GM18526 (cell line): Measurements from ENCODE around the gene FAM120B.

Experiments used
- POLR2A ChIP-seq: IDR thresholded peaks from 3 replicates; pipeline ENCODE4 v1.6.1; 2011; ENCODE audit not compliant: insufficient read length; ENCODE audit errors: extremely low read depth

Gene FAM120B

DNA sequence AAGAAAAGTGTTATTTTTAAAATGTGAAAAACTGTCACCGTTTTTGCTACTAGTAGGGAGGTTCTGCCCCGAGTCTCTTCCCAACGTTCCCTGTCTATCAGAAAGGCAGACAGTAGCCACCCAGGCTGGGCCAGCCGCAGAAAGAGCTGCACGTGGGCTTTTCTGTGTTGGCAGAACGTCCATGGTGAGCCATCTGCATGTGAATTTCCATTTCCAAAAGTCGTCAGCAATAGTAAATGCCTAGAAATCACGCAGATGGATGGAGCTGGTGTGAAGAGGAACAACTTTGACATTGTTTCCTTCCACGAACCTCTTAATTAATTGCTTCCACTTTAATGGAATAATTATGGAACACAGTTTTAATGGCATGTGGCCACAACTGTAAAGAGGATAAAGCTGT lies 97.5 kb downstream of the FAM120B start:
- TF ChIP-seq POLR2A: no peak

DNA sequence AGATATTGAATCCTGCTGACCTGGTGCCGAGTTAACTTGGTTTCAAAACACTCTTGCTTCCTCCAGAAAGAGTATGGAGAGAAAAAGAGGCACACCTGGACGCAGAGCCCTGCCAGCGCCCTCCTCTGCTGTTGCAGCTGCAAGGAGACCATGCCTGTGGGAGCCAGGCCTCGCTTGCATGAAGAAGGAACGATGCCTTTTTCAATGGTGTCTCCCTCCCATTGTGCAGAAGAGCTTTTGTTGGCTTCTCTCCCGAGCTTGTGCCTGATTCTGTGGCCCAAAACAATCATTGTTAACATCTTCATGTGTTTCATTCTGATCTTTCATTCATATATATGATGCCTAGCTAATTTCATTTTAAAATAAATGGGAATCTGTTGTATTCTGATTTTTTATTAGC lies 98.1 kb downstream of the FAM120B start:
- TF ChIP-seq POLR2A: no peak

DNA sequence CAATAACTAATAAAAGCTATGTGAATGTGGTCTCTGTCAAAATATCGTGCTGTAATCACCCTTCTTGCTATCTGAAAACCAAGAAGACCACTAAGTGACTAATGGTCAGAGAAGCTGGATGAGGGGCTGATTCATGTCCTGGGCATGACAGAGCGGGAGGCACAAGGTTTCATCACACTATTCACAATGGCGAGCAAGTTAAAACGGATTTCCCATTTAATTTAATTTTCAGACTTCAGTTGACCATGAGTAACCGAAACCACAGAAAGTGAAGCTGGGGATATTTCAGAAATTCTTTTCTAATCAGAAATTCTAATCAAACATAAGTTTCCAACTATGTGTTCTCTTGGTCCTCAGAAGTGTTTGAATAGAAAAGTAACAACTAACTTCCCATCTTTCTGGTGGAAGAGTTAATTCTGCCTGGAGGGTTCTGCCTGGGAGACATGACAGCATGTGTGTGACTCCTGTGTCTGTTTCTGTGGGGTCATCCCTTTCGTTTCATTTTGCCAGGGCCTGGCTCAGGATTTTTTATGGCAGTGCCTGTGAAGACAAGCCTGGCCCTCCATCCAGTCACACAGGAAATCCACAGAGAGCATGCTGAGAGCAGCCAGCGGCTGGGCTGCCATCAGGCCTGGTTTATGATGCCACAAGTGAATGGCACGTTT lies 98.9 kb downstream of the FAM120B start:
- no peak for TF ChIP-seq POLR2A

DNA sequence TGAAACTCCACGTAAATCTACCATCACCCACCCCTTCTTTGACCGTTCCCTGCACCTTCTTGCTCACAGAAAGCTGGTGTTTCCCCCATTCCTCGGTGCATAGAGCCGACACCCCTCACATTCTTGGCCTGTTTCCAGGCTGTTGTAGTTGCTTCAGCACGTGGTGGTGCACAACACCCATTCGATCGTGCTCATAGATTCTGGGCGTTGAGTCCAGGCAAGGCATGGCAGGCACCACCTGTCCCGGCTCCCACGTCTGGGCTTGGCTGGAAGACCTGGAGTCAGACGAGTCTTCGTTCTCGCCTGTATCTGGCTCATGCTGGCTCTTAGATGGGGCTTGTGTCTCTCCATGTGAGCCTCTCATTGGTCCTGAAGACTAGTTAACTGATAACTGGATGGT lies 100.6 kb downstream of the FAM120B start:
- TF ChIP-seq POLR2A: no peak

DNA sequence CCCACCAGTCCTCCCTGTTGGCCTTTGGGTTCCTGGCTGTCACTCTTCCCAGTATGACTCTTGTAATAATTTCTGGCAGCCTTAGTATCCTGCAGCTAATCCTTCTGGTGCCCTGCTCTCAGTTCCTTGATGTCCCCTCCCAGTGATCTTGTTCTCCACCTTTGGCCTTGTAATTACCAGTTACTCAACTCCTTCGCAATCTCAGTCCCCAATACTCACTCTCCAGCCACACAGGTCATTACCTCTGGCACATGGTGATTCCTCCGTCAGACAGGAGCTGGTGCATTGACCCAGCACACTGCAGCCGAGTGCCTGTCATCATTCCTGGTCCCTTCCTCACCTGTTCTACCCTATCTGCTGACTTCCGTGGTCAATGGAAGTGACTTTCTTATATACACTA lies 101.4 kb downstream of the FAM120B start:
- no peak for TF ChIP-seq POLR2A

GRCh38 chr6:170410241-170410640 lies 103.7 kb downstream of the FAM120B start:
- no peak for TF ChIP-seq POLR2A

- no peak for TF ChIP-seq POLR2A
These were observed 108.8 kb downstream of the FAM120B start for GRCh38 chr6:170415318-170415717.

DNA sequence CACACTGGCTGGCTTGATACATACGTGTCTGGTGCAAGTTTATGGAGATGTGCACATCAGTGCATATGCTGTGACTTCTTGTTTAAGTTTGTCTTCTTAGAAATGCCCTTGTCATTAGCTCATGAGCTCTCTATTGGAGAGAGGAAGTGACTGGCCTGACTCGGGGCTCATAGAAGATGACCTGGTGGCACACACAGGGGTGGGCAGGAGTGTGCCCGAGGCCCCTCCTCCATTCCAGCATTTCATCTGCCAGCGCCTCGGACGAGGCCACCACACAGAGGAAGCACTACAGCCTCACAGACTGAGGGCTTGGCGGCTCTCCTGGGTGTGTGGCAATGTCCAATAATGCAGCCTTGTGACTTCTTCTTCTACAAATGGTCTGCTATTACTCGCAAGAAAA lies 109.7 kb downstream of the FAM120B start:
- TF ChIP-seq POLR2A: no peak

DNA sequence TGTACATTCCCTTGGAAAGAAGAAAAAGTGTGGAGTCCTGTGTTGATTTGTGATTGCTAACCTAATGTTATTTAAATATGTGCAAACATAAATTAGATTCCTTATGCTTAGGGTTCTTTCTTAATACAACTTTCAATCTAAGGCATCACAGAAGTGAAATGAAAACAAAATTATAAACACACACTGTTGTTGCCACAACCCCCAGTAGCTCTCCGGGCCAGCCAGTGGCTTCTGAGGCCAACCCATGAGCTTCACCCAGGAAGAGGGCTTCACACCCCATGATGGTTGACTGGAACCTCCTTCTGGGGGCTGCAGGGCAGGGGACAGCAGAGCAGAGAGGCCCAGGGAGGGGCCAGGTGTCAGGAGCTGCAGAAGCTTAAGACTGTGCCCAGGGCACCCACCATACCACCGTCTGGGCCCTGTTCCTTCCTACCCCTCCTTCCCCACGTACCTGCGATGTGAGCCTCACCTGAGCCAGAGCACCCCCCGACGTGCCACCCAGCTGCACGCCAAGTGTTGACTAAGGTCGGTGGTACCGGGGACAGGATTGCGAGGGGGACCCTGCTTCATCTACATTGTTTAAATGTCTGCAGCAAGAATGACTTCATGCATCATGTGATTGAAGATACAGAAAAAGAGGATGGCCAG lies 110.5 kb downstream of the FAM120B start:
- no peak for TF ChIP-seq POLR2A

DNA sequence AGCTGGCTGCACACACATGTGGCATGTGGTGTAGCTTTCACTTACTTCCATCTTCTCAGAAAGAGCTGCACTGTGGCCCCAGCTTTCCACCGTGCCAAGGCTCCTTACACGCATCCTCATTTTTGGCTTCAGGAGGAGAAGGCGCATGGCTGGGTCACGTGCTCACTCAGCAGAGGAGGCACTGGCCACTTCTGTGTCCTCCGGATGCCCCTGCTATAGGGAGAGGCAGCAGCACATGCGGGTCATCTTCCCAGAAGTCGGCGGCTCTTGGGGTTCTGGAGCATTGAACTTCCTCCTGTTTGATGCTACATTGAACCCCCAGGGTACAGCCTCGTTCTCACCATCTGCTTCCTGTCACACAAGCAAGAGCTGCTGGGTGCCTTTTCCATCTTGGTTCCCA lies 111.3 kb downstream of the FAM120B start:
- TF ChIP-seq POLR2A: no peak

DNA sequence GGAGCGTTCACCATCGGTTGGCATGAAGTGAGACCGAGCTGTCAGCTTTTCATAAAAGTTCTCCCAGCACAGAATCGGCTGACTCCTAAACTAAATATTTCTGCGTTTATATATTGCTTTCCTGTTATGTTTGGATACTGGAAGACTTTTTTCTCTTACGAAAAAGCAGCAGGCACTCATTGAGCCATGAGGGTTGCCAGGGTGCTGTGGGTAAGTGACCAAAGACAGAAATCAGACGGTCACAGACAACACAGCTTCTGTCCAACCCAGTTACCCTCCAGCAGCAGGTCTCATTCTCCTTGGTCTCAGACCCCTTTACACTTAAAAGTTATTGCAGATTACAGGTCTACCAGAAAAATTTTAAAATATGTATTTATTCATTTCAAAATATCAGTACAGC lies 113.7 kb downstream of the FAM120B start:
- no peak for TF ChIP-seq POLR2A

DNA sequence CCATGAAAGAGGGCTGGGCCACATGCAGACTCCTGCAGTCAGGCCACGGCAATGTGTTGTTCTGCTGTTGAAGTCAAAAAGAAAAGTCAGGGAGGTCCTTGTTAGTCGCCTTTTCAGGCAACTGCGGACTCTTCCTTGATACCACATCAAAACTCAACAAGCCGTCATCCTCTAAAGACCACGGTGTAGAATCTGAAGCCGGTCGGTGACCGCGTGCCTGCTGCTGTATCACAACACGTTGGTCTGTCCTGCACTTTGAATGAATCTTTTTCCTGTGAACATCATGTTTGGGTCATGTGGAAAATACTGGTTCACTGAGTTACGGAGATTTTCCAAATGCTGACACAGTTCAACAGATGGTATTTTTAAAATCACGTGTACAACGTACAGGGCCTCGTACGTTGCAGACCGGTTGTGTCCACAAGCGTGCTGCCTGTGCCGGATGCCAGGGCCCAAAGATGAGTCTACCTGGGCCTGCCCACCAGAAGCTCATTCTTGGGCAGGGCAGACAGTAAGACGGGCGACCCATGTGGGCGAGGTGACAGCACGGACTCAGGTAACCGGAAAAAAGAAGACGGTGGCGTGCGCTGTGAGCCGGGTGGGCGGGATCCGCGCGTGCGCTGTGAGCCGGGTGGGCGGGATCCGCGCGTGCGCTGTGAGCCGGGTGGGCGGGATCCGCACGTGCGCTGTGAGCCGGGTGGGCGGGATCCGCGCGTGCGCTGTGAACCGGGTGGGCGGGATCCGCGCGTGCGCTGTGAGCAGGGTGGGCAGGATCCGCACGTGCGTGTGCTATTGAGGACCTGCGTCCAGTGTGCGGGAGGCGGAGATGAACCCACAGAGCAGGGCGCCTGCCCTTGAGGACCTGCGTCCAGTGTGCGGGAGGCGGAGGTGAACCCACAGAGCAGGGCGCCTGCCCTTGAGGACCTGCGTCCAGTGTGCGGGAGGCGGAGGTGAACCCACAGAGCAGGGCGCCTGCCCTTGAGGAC lies 114.5 kb downstream of the FAM120B start:
- no peak for TF ChIP-seq POLR2A

DNA sequence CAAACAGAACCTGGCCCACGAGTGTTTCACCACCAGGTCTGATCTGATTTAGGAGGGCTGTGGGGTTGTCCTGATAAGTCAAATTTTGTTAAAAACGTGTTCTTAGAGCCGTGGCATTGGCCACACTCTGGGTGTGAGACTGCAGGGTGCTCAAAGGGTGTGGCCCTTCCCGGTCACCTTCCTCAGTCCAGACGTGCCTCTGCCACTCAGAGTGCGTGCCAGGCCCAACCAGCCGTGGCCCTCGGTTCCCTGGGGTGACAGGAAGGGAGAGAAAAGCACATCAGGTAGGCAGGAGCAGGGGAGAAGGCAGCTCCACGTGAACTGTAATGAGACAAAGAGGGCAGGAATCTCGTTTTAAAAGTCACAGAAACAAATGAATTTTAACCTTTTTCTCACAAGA lies 115.4 kb downstream of the FAM120B start:
- TF ChIP-seq POLR2A: no peak

DNA sequence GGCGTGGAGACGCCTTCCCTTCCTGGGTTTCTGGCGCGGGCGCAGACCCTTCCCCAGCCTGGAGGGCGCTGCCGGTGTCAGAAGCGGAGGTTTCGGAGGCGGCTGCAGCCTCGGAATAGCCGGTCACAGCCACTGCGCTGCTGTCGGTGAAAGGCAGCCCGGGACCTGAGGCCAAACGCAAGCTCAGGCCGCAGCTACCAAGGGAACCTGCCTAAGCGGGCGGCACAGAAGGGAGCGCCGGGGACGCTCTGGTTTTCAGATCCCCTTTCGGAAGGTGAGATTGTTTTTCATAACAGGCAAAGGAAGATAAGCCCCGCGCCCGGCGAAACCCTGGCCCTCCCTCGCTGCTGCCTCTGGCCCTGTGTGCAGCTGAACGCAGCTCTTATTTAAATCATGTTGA lies 116.5 kb downstream of the FAM120B start:
- TF ChIP-seq POLR2A: no peak

- no peak for TF ChIP-seq POLR2A
These were observed 117.5 kb downstream of the FAM120B start for GRCh38 chr6:170423814-170424603.

- TF ChIP-seq POLR2A: no peak
These were observed 118.1 kb downstream of the FAM120B start for GRCh38 chr6:170424604-170425126.
